HCT116 (cell line): ENCODE results near the gene CCDC107. TPM values are rescaled to one million over a fixed set of nuclear protein-coding genes. Genes with fewer than 3 reads are reported as not detected.

Experiments
- ATAC-seq: fragments of 200-7000 bp; cut with Tn5 transposase; 2 replicates; pipeline ENCODE4 v1.9.1; 2020; ENCODE audit warnings: mild to moderate bottlenecking, moderate library complexity
- BruUV-seq: library from RNA; stranded (reverse); fragments of 400-500 nt; replicated peaks from 2 replicates; lab custom pipeline; 2021; lab: Mats Ljungman, UMichigan
- CTCF ChIA-PET: fragments of 300-600 bp; sonication (Branson Sonifier 250); formaldehyde crosslinking; loops from one replicate; lab custom pipeline; 2021; ENCODE audit warnings: antibody characterized with exemption; lab: Charles Lee
- POLR2A ChIA-PET: fragments of 300-600, 350-600 bp; sonication (Branson Sonifier 250); formaldehyde crosslinking; loops from one replicate; lab custom pipeline; 2021; ENCODE audit warnings: antibody characterized with exemption; lab: Charles Lee
- RAD21 ChIA-PET, 2 experiments: fragments of 300-600 bp; sonication (Branson Sonifier 250); formaldehyde crosslinking; loops; one replicate each; lab custom pipeline; 2023; ENCODE audit warnings: low total read pairs in 2 of 2; ENCODE audit not compliant: uncharacterized antibody in 2 of 2, unreplicated experiment in 2 of 2, low non-redundant PET in 1 of 2; lab: Charles Lee
- DNase-seq: peaks from one replicate; pipeline ENCODE4 v3.0.0-alpha.2; 2010; ENCODE audit warnings: low read depth, low spot score
- H2AFZ ChIP-seq: fragments of 200-600 bp; shearing (Covaris generic), sonication (generic); 2 replicates; pipeline ENCODE4 v1.6.1; 2017; ENCODE audit warnings: low read depth, mixed run types, mixed read lengths, antibody characterized with exemption, low read length; ENCODE audit not compliant: poor library complexity, severe bottlenecking
- H3K27ac ChIP-seq: 2 replicates; pipeline ENCODE4 v1.5.1; 2012; ENCODE audit warnings: low read depth, low read length
- H3K27me3 ChIP-seq: fragments of 200-600 bp; sonication (generic); 2 replicates; pipeline ENCODE4 v1.6.1; 2016; ENCODE audit warnings: mixed run types, low read length, mixed read lengths; ENCODE audit not compliant: insufficient read depth
- H3K36me3 ChIP-seq, 2 experiments: fragments of 200-500 bp in 1 of 2; fragments of 200-600 bp in 1 of 2; sonication (Bioruptor generic) in 1 of 2; sonication (generic) in 1 of 2; 2 replicates each; pipeline versions ENCODE4 v1.5.1 to v1.6.1; 2014 to 2016; ENCODE audit warnings: low read length in 2 of 2, inconsistent platforms in 1 of 2, mixed read lengths in 1 of 2, mixed run types in 1 of 2; ENCODE audit not compliant: insufficient read depth in 2 of 2, control insufficient read depth in 1 of 2
- H3K4me1 ChIP-seq, 2 experiments: fragments of 200-600 bp in 1 of 2; sonication (generic) in 1 of 2; 2 replicates each; pipeline versions ENCODE4 v1.5.1 to v1.6.1; 2012 to 2017; ENCODE audit warnings: low read length in 2 of 2, inconsistent platforms in 1 of 2, mild to moderate bottlenecking in 1 of 2, mixed read lengths in 1 of 2, mixed run types in 1 of 2, moderate library complexity in 1 of 2; ENCODE audit not compliant: insufficient read depth in 2 of 2, control insufficient read depth in 1 of 2
- H3K4me2 ChIP-seq: fragments of 200-600 bp; sonication (generic); 2 replicates; pipeline ENCODE4 v1.6.1; 2017; ENCODE audit warnings: mixed run types, low read length, mixed read lengths
- H3K4me3 ChIP-seq, 2 experiments: fragments of 200-600 bp in 1 of 2; sonication (generic) in 1 of 2; replicated peaks in 1 of 2; 2 replicates each; pipeline ENCODE4 v1.5.1; 2011 to 2016; ENCODE audit warnings: low read length in 2 of 2, control low read depth in 1 of 2, low read depth in 1 of 2, mild to moderate bottlenecking in 1 of 2, mixed read lengths in 1 of 2, mixed run types in 1 of 2
- H3K79me2 ChIP-seq: fragments of 200-600 bp; sonication (generic); 2 replicates; pipeline ENCODE4 v1.6.1; 2017; ENCODE audit warnings: mild to moderate bottlenecking, mixed run types, low read length, moderate library complexity, mixed read lengths; ENCODE audit not compliant: insufficient read depth
- H3K9ac ChIP-seq: fragments of 200-600 bp; sonication (generic); 2 replicates; pipeline ENCODE4 v1.6.1; 2016; ENCODE audit warnings: low read length, mixed read lengths
- H3K9me2 ChIP-seq: fragments of 200-600 bp; sonication (generic), shearing (Covaris generic); 2 replicates; pipeline ENCODE4 v1.6.1; 2017; ENCODE audit warnings: mixed run types, mild to moderate bottlenecking, moderate library complexity; ENCODE audit not compliant: insufficient read depth
- H3K9me3 ChIP-seq, 2 experiments: fragments of 200-500 bp in 1 of 2; fragments of 200-600 bp in 1 of 2; sonication (Bioruptor generic) in 1 of 2; sonication (generic) in 1 of 2; 2 replicates each; pipeline ENCODE4 v1.6.1; 2014 to 2017; ENCODE audit warnings: low read length in 2 of 2, mixed read lengths in 2 of 2, inconsistent platforms in 1 of 2, low read depth in 1 of 2, mild to moderate bottlenecking in 1 of 2, mixed run types in 1 of 2, moderate library complexity in 1 of 2; ENCODE audit not compliant: control insufficient read depth in 1 of 2, insufficient read depth in 1 of 2
- H4K20me1 ChIP-seq: fragments of 200-600 bp; sonication (generic), shearing (Covaris generic); 2 replicates; pipeline ENCODE4 v1.6.1; 2017; ENCODE audit warnings: mixed run types, mild to moderate bottlenecking, moderate library complexity; ENCODE audit not compliant: insufficient read depth
- ATF3 ChIP-seq: IDR thresholded peaks from 2 replicates; pipeline ENCODE4 v1.6.1; 2012
- CBX3 ChIP-seq: IDR thresholded peaks from 2 replicates; pipeline ENCODE4 v1.6.1; 2012; ENCODE audit warnings: low read depth
- CEBPB ChIP-seq: IDR thresholded peaks from 2 replicates; pipeline ENCODE4 v1.6.1; 2012; ENCODE audit warnings: low read depth
- CTCF ChIP-seq, 3 experiments: fragments of 200-600 bp in 1 of 3; sonication (generic) in 1 of 3; IDR thresholded peaks in 2 of 3; conservative IDR thresholded peaks in 1 of 3; 2 replicates each; pipeline ENCODE4 v1.5.1; 2012 to 2017; ENCODE audit warnings: low read depth in 2 of 3, low read length in 2 of 3, antibody characterized with exemption in 1 of 3, borderline replicate concordance in 1 of 3, control low read depth in 1 of 3, mild to moderate bottlenecking in 1 of 3, mixed read lengths in 1 of 3, mixed run types in 1 of 3, moderate library complexity in 1 of 3; ENCODE audit not compliant: insufficient read depth in 1 of 3
- EGR1 ChIP-seq: IDR thresholded peaks from 2 replicates; pipeline ENCODE4 v1.6.1; 2012; ENCODE audit warnings: low read depth
- ELF1 ChIP-seq: IDR thresholded peaks from 2 replicates; pipeline ENCODE4 v1.6.1; 2012; ENCODE audit warnings: low read depth, borderline replicate concordance
- EZH2 ChIP-seq: fragments of 200-600 bp; sonication (generic); IDR thresholded peaks from 2 replicates; pipeline ENCODE4 v1.6.1; 2017; ENCODE audit warnings: antibody characterized with exemption, mixed run types
- JUND ChIP-seq: IDR thresholded peaks from 2 replicates; pipeline ENCODE4 v1.6.1; 2012
- POLR2A ChIP-seq: IDR thresholded peaks from 2 replicates; pipeline ENCODE4 v1.7.0; 2011; ENCODE audit warnings: borderline replicate concordance; ENCODE audit not compliant: insufficient read depth, insufficient read length; ENCODE audit errors: extremely low read depth
- POLR2AphosphoS5 ChIP-seq: IDR thresholded peaks from 2 replicates; pipeline ENCODE4 v1.6.1; 2011; ENCODE audit warnings: mild to moderate bottlenecking, low read depth, low read length, moderate library complexity
- RAD21 ChIP-seq: IDR thresholded peaks from 2 replicates; pipeline ENCODE4 v1.6.1; 2012; ENCODE audit warnings: low read depth, mild to moderate bottlenecking
- SIN3A ChIP-seq: IDR thresholded peaks from 2 replicates; pipeline ENCODE4 v1.6.1; 2012; ENCODE audit warnings: low read depth
- SP1 ChIP-seq: IDR thresholded peaks from 2 replicates; pipeline ENCODE4 v1.6.1; 2012; ENCODE audit warnings: low read depth
- TCF7L2 ChIP-seq: IDR thresholded peaks from 2 replicates; pipeline ENCODE4 v1.7.0; 2011; ENCODE audit warnings: borderline replicate concordance, inconsistent platforms; ENCODE audit not compliant: insufficient read depth, insufficient read length; ENCODE audit errors: extremely low read depth
- YY1 ChIP-seq: IDR thresholded peaks from 2 replicates; pipeline ENCODE4 v1.6.1; 2011; ENCODE audit warnings: low read length, low read depth, moderate library complexity, mild to moderate bottlenecking; ENCODE audit not compliant: insufficient replicate concordance; ENCODE audit errors: extremely low read depth
- ZFX ChIP-seq: fragments of 450-650 bp; IDR thresholded peaks from 2 replicates; pipeline ENCODE4 v1.6.1; 2017
- intact Hi-C: fragments of 100-400 bp; cut with micrococcal nuclease; formaldehyde crosslinking; loops from 2 replicates; pipeline ENCODE4 v1.10.0; 2022
- total RNA-seq: library from RNA; stranded (reverse); gene quantifications from one replicate; pipeline ENCODE4 v1.2.1, GENCODE V29; 2021; ENCODE audit not compliant: unreplicated experiment

Gene CCDC107
- total RNA-seq, 1 experiment from 2014 or later = 11.1 TPM

- intact Hi-C loops = no loop called here
- Histone ChIP-seq H3K4me1 (peaks cover 6 to 13% of the 10 kb centered on the region in 2 experiments; a peak in 3 of 4 replicates), H3K9ac (no peak overlapping the region), H3K4me3 (no peak overlapping the region), H3K27ac (no peak overlapping the region), H3K36me3 (peaks cover 3 to 12% of the 10 kb centered on the region in 2 experiments; a peak in 3 of 4 replicates), H2AFZ (no peak overlapping the region), H4K20me1 (no peaks in the 10 kb centered on the region), H3K4me2 (no peak overlapping the region), H3K9me2 (no peaks in the 10 kb centered on the region), H3K9me3 (no peaks in the 10 kb centered on the region), H3K79me2 (peaks cover 16% of the 10 kb centered on the region; the same call in 1 of the 2 replicates), H3K27me3 (no peaks in the 10 kb centered on the region)
- no TSS peak for BruUV-seq
- no peak for DNase-seq
- TF ChIP-seq ZFX = no peak
- TF ChIP-seq SIN3A = no peak
- no peak for TF ChIP-seq EZH2
- no peak for TF ChIP-seq ATF3
- TF ChIP-seq RAD21 = no peak
- TF ChIP-seq EGR1 = no peak
- no peak for TF ChIP-seq CBX3
- no peak for TF ChIP-seq JUND
- TF ChIP-seq ELF1 = no peak
- TF ChIP-seq POLR2A = no peak
- no peak for TF ChIP-seq YY1
- no peak for TF ChIP-seq SP1
- TF ChIP-seq CEBPB = no peak
- no peak for TF ChIP-seq POLR2AphosphoS5
- no peak for TF ChIP-seq TCF7L2
- TF ChIP-seq CTCF (IDR thresholded peaks at IDR 0.05 in 2 of 3, conservative IDR thresholded peaks at IDR 0.05 in 1 of 3; ENCODE audit: borderline replicate concordance in 1 of 3, insufficient read depth in 1 of 3, low read depth in 2 of 3, low read length in 2 of 3) = no peak
- POLR2A ChIA-PET = no interaction called here
- ATAC-seq = no peak
- RAD21 ChIA-PET = no interaction called here
- CTCF ChIA-PET = no interaction called here
Observed at GRCh38 chr9:35609820-35610163, 48.3 kb upstream of the CCDC107 start.
